NCI-H1048 (cell line): Measurements from ENCODE around the gene GNG4.
"Not testable (repeated sequence)": the region's sequence is repeated elsewhere in the genome, so short reads cannot be mapped to it uniquely, and the experiment has no call there.

Experiments used
- DNase-seq: peaks from one replicate; lab custom pipeline; 2025; lab: John Stamatoyannopoulos, UW

GNG4 gene

GRCh38 chr1:235584973-235585372 lies 64.6 kb downstream of the GNG4 start:
- DNase-seq, result no peak

GRCh38 chr1:235583511-235584001 lies 66.0 kb downstream of the GNG4 start:
- DNase-seq, result no peak

GRCh38 chr1:235582130-235582529 lies 67.5 kb downstream of the GNG4 start:
- DNase-seq, result no peak

GRCh38 chr1:235579891-235580290 lies 69.7 kb downstream of the GNG4 start:
- DNase-seq, result no peak

- no peak for DNase-seq
Observed at GRCh38 chr1:235575597-235575996, 74.0 kb downstream of the GNG4 start.

- DNase-seq, result no peak
Observed at GRCh38 chr1:235573880-235574279, 75.7 kb downstream of the GNG4 start.

- not testable (repeated sequence) for DNase-seq
Observed at GRCh38 chr1:235572971-235573370, 76.6 kb downstream of the GNG4 start.

- no peak for DNase-seq
Observed at GRCh38 chr1:235571482-235571881, 78.1 kb downstream of the GNG4 start.

- DNase-seq, result no peak
Observed at GRCh38 chr1:235567812-235568503, 81.6 kb downstream of the GNG4 start.

- DNase-seq, result no peak
Observed at GRCh38 chr1:235566084-235566483, 83.5 kb downstream of the GNG4 start.

- DNase-seq, result no peak
Observed at GRCh38 chr1:235563513-235564061, 86.0 kb downstream of the GNG4 start.

- no peak for DNase-seq
Observed at GRCh38 chr1:235562589-235562988, 87.0 kb downstream of the GNG4 start.

- DNase-seq, result no peak
Observed at GRCh38 chr1:235558621-235559169, 90.9 kb downstream of the GNG4 start.

- no peak for DNase-seq
Observed at GRCh38 chr1:235557495-235557894, 92.1 kb downstream of the GNG4 start.

GRCh38 chr1:235556807-235557206 lies 92.8 kb downstream of the GNG4 start:
- DNase-seq, result no peak

- no peak for DNase-seq
Observed at GRCh38 chr1:235553112-235553551, 96.5 kb downstream of the GNG4 start.

- DNase-seq, result no peak
Observed at GRCh38 chr1:235552146-235552716, 97.4 kb downstream of the GNG4 start.

GRCh38 chr1:235549351-235550139 lies 100.0 kb downstream of the GNG4 start:
- no peak for DNase-seq

- DNase-seq, result not testable (repeated sequence)
Observed at GRCh38 chr1:235546369-235547155, 103.0 kb downstream of the GNG4 start.

- DNase-seq, result no peak
Observed at GRCh38 chr1:235545292-235545930, 104.2 kb downstream of the GNG4 start.

- DNase-seq, result not testable (repeated sequence)
Observed at GRCh38 chr1:235542845-235543244, 106.7 kb downstream of the GNG4 start.
